ENCODE results near the gene TP53I11.

The TP53I11 gene

GRCh38 chr11:44950625-44951476 is at the start of gene TP53I11:
TP53I11 (minus strand) TSS chr11:44950883; CDS start chr11:44938335, 12,548 bp downstream.
- DNase-seq (ENCODE audit: low spot score) = peak; percentile 31

GRCh38 chr11:44999068-44999467 is 48.4 kb upstream of the TP53I11 start:
- DNase-seq (ENCODE audit: low spot score) = no peak

GRCh38 chr11:44998051-44998450 is 47.4 kb upstream of the TP53I11 start:
- no peak for DNase-seq (ENCODE audit: low spot score)

- DNase-seq (ENCODE audit: low spot score) = no peak
Observed at GRCh38 chr11:44997566-44997965, 46.9 kb upstream of the TP53I11 start.

- no peak for DNase-seq (ENCODE audit: low spot score)
Observed at GRCh38 chr11:44994753-44995152, 44.1 kb upstream of the TP53I11 start.

- no peak for DNase-seq (ENCODE audit: low spot score)
Observed at GRCh38 chr11:44993971-44994704, 43.5 kb upstream of the TP53I11 start.

GRCh38 chr11:44992774-44993173 is 42.1 kb upstream of the TP53I11 start:
- DNase-seq (ENCODE audit: low spot score) = no peak

- DNase-seq (ENCODE audit: low spot score) = no peak
Observed at GRCh38 chr11:44992181-44992582, 41.5 kb upstream of the TP53I11 start.

- DNase-seq (ENCODE audit: low spot score) = no peak
Observed at GRCh38 chr11:44990665-44991064, 40.0 kb upstream of the TP53I11 start.

- DNase-seq (ENCODE audit: low spot score) = no peak
Observed at GRCh38 chr11:44989831-44990566, 39.3 kb upstream of the TP53I11 start.

- DNase-seq (ENCODE audit: low spot score) = no peak
Observed at GRCh38 chr11:44988981-44989635, 38.4 kb upstream of the TP53I11 start.

- no peak for DNase-seq (ENCODE audit: low spot score)
Observed at GRCh38 chr11:44988111-44988510, 37.4 kb upstream of the TP53I11 start.

- no peak for DNase-seq (ENCODE audit: low spot score)
Observed at GRCh38 chr11:44987506-44987905, 36.8 kb upstream of the TP53I11 start.

- no peak for DNase-seq (ENCODE audit: low spot score)
Observed at GRCh38 chr11:44986315-44986714, 35.6 kb upstream of the TP53I11 start.

GRCh38 chr11:44985721-44986120 is 35.0 kb upstream of the TP53I11 start:
- DNase-seq (ENCODE audit: low spot score) = no peak

GRCh38 chr11:44983786-44984185 is 33.1 kb upstream of the TP53I11 start:
- DNase-seq (ENCODE audit: low spot score) = no peak

- no peak for DNase-seq (ENCODE audit: low spot score)
Observed at GRCh38 chr11:44982496-44983062, 31.9 kb upstream of the TP53I11 start.

- DNase-seq (ENCODE audit: low spot score) = no peak
Observed at GRCh38 chr11:44980533-44981427, 30.1 kb upstream of the TP53I11 start.

- DNase-seq (ENCODE audit: low spot score) = peak; percentile 83
Observed at GRCh38 chr11:44979543-44980399, 29.1 kb upstream of the TP53I11 start.

- peak; percentile 59 for DNase-seq (ENCODE audit: low spot score)
Observed at GRCh38 chr11:44978961-44979331, 28.3 kb upstream of the TP53I11 start.

Measured in kidney tubule cell (primary cell).